GM12878 (cell line): ENCODE measurements around the gene GMPR2. TPM values are rescaled to one million over a fixed set of nuclear protein-coding genes. Genes with fewer than 3 reads are reported as not detected.

Experiments used
- BRCA1 ChIP-seq: IDR thresholded peaks from 2 replicates; pipeline ENCODE4 v1.6.1; 2011; ENCODE audit warnings: low read depth, low read length, improper control_type of control experiment
- CUX1 ChIP-seq: IDR thresholded peaks from 2 replicates; pipeline ENCODE4 v1.6.1; 2012; ENCODE audit warnings: improper control_type of control experiment, low read depth, low read length; ENCODE audit not compliant: insufficient replicate concordance
- HSF1 ChIP-seq: fragments of 150-350 bp; IDR thresholded peaks from 2 replicates; pipeline ENCODE4 v1.6.1; 2014; ENCODE audit warnings: mild to moderate bottlenecking, low read depth, low read length
- KLF5 ChIP-seq: fragments of 450-650 bp; IDR thresholded peaks from 2 replicates; pipeline ENCODE4 v1.6.1; 2014; ENCODE audit warnings: mild to moderate bottlenecking; ENCODE audit not compliant: partially characterized antibody
- NR2C2 ChIP-seq: IDR thresholded peaks from 2 replicates; pipeline ENCODE4 v1.6.1; 2011; ENCODE audit warnings: borderline replicate concordance, low read depth; ENCODE audit not compliant: control insufficient read depth, insufficient read length
- NR2F1 ChIP-seq: fragments of 450-650 bp; conservative IDR thresholded peaks from 2 replicates; pipeline ENCODE4 v1.6.1; 2017; ENCODE audit warnings: mild to moderate bottlenecking
- PBX3 ChIP-seq: IDR thresholded peaks from 2 replicates; pipeline ENCODE4 v1.6.1; 2011; ENCODE audit warnings: mild to moderate bottlenecking, low read depth, low read length, moderate library complexity; ENCODE audit not compliant: insufficient replicate concordance
- PRDM15 ChIP-seq: fragments of 450-650 bp; formaldehyde crosslinking; IDR thresholded peaks from 2 replicates; pipeline ENCODE4 v1.4.0; 2020; ENCODE audit warnings: mild to moderate bottlenecking, moderate library complexity
- RUNX3 ChIP-seq: IDR thresholded peaks from 2 replicates; pipeline ENCODE4 v1.6.1; 2012; ENCODE audit warnings: low read length, inconsistent platforms
- STAT3 ChIP-seq: IDR thresholded peaks from 2 replicates; pipeline ENCODE4 v1.6.1; 2011; ENCODE audit warnings: low read depth, low read length, improper control_type of control experiment
- ZBTB4 ChIP-seq: fragments of 450-650 bp; formaldehyde crosslinking; IDR thresholded peaks from 2 replicates; pipeline ENCODE4 v1.4.0; 2022; ENCODE audit warnings: mild to moderate bottlenecking, moderate library complexity
- ZNF384 ChIP-seq: IDR thresholded peaks from 2 replicates; pipeline ENCODE4 v1.6.1; 2012; ENCODE audit warnings: low read depth, mild to moderate bottlenecking, low read length, improper control_type of control experiment, borderline replicate concordance
- polyA plus RNA-seq, 11 experiments: library from polyadenylated mRNA; depleted of rRNA in 4 of 11; unstranded in 6 of 11; stranded (reverse) in 5 of 11; fragments of >200 nt; fragmentation: Nextera tagmentation in 4 of 11; fragmentation: Illumina TruSeq in 1 of 11; extraction: Ambion mirVana in 4 of 11; extraction: Trizol in 1 of 11; gene quantifications; 1 replicate in 1 of 11; 2 replicates in 10 of 11; pipeline versions ENCODE4 v1.2.1 to v1.2.3, GENCODE V29; 2011 to 2016; ENCODE audit warnings: inconsistent platforms in 2 of 11, missing spikeins in 2 of 11, low read depth in 1 of 11
- total RNA-seq, 4 experiments: library from RNA; depleted of rRNA in 3 of 4; stranded (reverse); fragments of >200 nt in 3 of 4; fragmentation: Illumina TruSeq in 1 of 4; extraction: Trizol in 1 of 4; gene quantifications; 2 replicates each; pipeline versions ENCODE4 v1.2.1 to v1.2.3, GENCODE V29; 2013 to 2021

GMPR2 gene
- total and polyA plus RNA-seq, 10 of the 15 experiments (the other 5 are each of a cell fraction or from before 2014, with no cell fraction given), result 55.1 to 80.3 (median 61.5) TPM

GRCh38 chr14:24212924-24213865 lies 19.5 kb upstream of the GMPR2 start, which contains the start of gene CHMP4A (continued):
- TF ChIP-seq ZBTB4 (CRISPR knock-in tag) (peak; percentile 90; the same call in 1 of the 2 replicates), NR2F1 (0 out of 2 replicates have a peak, but pooled peaks have one; percentile 20), CUX1 (no peak), NR2C2 (no peak), PBX3 (no peak), HSF1 (no peak), BRCA1 (peak; percentile 55), RUNX3 (peak; percentile 77), PRDM15 (CRISPR knock-in tag) (peak; percentile 91), ZNF384 (no peak), KLF5 (peak; percentile 89), STAT3 (no peak)
